Natural killer cell (primary cell): ENCODE data around the gene CNR1. TPM values are rescaled to one million over a fixed set of nuclear protein-coding genes. Genes with fewer than 3 reads are reported as not detected.

Experiments used
- ATAC-seq, 3 donors: fragments of 150-1000 bp in 2 of 3; fragments of 200-7000 bp in 1 of 3; cut with Tn5 transposase; 1 replicate in 1 of 3; 2 replicates in 2 of 3; pipeline ENCODE4 v1.10.0; 2021; ENCODE audit warnings: mild to moderate bottlenecking in 2 of 3, moderate library complexity in 2 of 3
- DNase-seq, 2 donors: peaks; one replicate each; pipeline versions ENCODE4 v3.0.0 to v3.0.0-alpha.2; 2013 to 2021; ENCODE audit warnings: mixed read lengths in 1 of 2
- H3K27ac ChIP-seq: one replicate; pipeline ENCODE4 v1.5.1; 2013; ENCODE audit warnings: mild to moderate bottlenecking, low read length
- H3K27me3 ChIP-seq: one replicate; pipeline ENCODE4 v1.6.1; 2013; ENCODE audit warnings: low read length; ENCODE audit not compliant: control insufficient read depth, insufficient read depth
- H3K36me3 ChIP-seq: one replicate; pipeline ENCODE4 v1.6.1; 2013; ENCODE audit warnings: low read length; ENCODE audit not compliant: control insufficient read depth, insufficient read depth
- H3K4me1 ChIP-seq: one replicate; pipeline ENCODE4 v1.6.1; 2013; ENCODE audit warnings: low read length; ENCODE audit not compliant: control insufficient read depth, insufficient read depth
- H3K4me3 ChIP-seq: one replicate; pipeline ENCODE4 v1.5.1; 2013; ENCODE audit warnings: low read length
- H3K9me3 ChIP-seq: one replicate; pipeline ENCODE4 v1.6.1; 2013; ENCODE audit warnings: low read length; ENCODE audit not compliant: control insufficient read depth, insufficient read depth
- H3K27ac Mint-ChIP-seq, 2 donors: one replicate each; pipeline ENCODE4 v1.8.0; 2022; ENCODE audit warnings: mild to moderate bottlenecking in 2 of 2, mixed read lengths in 2 of 2, moderate library complexity in 1 of 2
- H3K27me3 Mint-ChIP-seq, 2 donors: one replicate each; pipeline ENCODE4 v1.8.0; 2022; ENCODE audit warnings: low read depth in 2 of 2, mixed read lengths in 2 of 2
- H3K36me3 Mint-ChIP-seq: one replicate; pipeline ENCODE4 v1.8.0; 2022; ENCODE audit warnings: mixed read lengths
- H3K4me1 Mint-ChIP-seq, 2 donors: one replicate each; pipeline ENCODE4 v1.8.0; 2022; ENCODE audit warnings: mixed read lengths in 2 of 2
- H3K4me3 Mint-ChIP-seq: one replicate; pipeline ENCODE4 v1.8.0; 2022; ENCODE audit warnings: mild to moderate bottlenecking, moderate library complexity, mixed read lengths
- H3K9me3 Mint-ChIP-seq, 2 donors: one replicate each; pipeline ENCODE4 v1.8.0; 2022; ENCODE audit warnings: mixed read lengths in 2 of 2
- WGBS: methylation state at CpG from one replicate; pipeline ENCODE4 v1.1.7; 2013; ENCODE audit warnings: missing lambda C conversion rate; ENCODE audit not compliant: insufficient coverage; 5-methylcytosine and 5-hydroxymethylcytosine counted together
- intact Hi-C: fragments of 100-400 bp; cut with micrococcal nuclease; formaldehyde crosslinking; loops from one replicate; pipeline ENCODE4 v1.14.2; 2022
- total RNA-seq, 4 donors: library from RNA; stranded (reverse); fragments of 120-200 nt in 1 of 4; gene quantifications; one replicate each; pipeline versions ENCODE4 v1.2.3 to v1.2.4, GENCODE V29; 2013 to 2022
- TF ChIP-seq, protein P1 (sequence below): fragments of 200-600 bp; IDR thresholded peaks from one replicate; pipeline ENCODE4 v1.8.0; 2022; ENCODE audit warnings: antibody characterized with exemption

Gene CNR1
- total RNA-seq, 3 donors from 2014 or later (not counting 1 experiment from before 2014, with no cell fraction given) = not detected

DNA sequence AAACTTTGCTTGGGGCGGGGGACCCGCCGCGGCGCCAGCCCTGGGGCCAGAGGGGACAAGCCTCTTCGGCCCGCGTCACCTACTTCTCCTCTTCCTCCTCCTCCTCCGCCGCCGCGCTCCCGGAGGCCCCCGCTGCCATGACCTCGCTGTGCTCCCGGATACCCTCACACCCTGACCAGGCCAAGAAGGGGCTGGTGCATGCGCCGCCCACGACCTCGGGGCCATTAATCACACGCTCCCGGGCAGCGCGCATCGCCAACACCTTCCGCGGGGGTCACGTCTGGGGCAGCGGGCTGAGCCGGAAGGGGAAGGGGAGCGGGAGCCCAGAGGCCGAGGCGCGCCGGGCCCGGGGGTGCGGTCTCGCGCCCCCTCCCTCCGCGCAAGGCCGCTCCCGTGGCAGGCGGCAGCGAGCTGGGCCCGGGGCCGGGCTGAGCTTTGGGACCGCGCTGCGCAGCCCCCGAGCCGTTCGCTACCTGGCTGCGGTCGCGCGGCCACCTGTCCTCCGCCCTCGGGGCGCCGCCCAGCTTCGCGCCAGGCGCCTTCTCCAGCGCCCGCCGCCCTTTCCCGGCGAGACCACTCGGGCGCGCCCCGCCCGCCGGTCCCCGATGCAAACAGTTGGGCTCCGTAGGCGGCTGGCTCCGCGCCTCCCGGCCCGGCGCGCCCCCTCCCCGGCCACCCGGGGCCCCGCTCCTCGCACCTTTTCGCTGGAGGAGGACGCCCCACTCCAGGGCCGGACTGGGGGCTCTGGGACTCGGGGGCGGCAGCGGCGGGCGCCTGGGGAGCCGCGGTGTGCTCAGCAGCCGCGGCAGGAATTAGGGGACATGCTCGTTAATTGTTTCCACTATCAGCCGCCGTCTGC is 575 bp upstream of the CNR1 start:
- H3K27ac ChIP-seq = no peak overlapping the region
- peaks cover 49 to 57% of the 10 kb centered on the region in 2 donors for H3K27me3 Mint-ChIP-seq

DNA sequence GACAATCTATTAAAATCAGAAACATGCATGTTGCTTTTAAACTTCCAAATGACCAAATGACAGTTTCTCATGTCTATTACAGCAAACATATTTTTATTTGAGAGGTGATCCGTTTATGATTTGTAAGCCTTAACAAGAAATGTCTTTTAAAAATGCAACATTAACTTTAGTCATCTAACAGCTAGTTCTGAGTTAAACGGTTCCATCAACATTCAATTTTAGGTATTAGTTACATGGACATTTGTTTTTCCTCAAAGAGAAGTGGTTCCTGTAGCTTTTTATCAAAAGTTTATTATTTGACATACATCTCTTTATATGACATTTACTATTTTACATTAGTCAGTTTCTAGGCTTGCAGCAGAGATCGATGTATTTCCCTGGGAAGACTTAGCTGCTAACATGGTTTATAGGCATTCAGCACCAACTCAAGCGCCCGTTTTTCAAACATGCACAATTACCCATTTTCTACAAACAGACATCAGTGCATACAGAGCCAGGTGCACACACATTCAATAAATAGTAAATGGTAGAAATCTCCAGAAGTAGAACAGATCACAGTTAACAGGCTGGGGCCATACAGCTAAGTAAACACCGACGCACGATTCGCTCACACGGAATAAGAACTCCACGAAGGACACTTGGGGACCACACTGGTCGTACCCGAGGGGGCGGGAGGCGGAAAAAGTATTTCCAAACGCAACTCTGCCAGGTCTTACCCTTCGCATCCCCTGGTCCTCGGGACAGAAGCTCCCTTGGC is 882 bp downstream of the CNR1 start:
- Mint-ChIP-seq H3K27me3 (peaks cover 48 to 54% of the 10 kb centered on the region in 2 donors), H3K9me3 (no peaks in the 10 kb centered on the region), H3K36me3 (no peaks in the 10 kb centered on the region), H3K27ac (no peak overlapping the region), H3K4me3 (peak overlapping the region; percentile 54), H3K4me1 (peaks cover 4 to 12% of the 10 kb centered on the region in 2 donors)
- 7% methylated on average over 16 of the region's 18 CpGs for WGBS
- no peak overlapping the region for H3K27ac ChIP-seq
- no peaks in the 10 kb centered on the region for H3K36me3 ChIP-seq
- peaks cover 26% of the 10 kb centered on the region for H3K27me3 ChIP-seq
- no peaks in the 10 kb centered on the region for H3K9me3 ChIP-seq
- DNase-seq (no peak), ATAC-seq (no peak)
- H3K4me1 ChIP-seq = peaks cover 9% of the 10 kb centered on the region
- TF ChIP-seq, protein P1, sequence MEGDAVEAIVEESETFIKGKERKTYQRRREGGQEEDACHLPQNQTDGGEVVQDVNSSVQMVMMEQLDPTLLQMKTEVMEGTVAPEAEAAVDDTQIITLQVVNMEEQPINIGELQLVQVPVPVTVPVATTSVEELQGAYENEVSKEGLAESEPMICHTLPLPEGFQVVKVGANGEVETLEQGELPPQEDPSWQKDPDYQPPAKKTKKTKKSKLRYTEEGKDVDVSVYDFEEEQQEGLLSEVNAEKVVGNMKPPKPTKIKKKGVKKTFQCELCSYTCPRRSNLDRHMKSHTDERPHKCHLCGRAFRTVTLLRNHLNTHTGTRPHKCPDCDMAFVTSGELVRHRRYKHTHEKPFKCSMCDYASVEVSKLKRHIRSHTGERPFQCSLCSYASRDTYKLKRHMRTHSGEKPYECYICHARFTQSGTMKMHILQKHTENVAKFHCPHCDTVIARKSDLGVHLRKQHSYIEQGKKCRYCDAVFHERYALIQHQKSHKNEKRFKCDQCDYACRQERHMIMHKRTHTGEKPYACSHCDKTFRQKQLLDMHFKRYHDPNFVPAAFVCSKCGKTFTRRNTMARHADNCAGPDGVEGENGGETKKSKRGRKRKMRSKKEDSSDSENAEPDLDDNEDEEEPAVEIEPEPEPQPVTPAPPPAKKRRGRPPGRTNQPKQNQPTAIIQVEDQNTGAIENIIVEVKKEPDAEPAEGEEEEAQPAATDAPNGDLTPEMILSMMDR = no peak
- H3K4me3 ChIP-seq = peak overlapping the region; percentile 28
- intact Hi-C loops = no loop called here

More for the DNA sequence above, 575 bp upstream of the CNR1 start:
- peak in 2 of 3 donors; percentile 8 to 19 for ATAC-seq
- peaks cover 4 to 12% of the 10 kb centered on the region in 2 donors for H3K4me1 Mint-ChIP-seq
- H3K36me3 ChIP-seq = no peaks in the 10 kb centered on the region
- intact Hi-C loops = no loop called here
- H3K27ac Mint-ChIP-seq = no peak overlapping the region
- H3K4me3 Mint-ChIP-seq = peak overlapping the region; percentile 69
- WGBS = under 1% methylated on average over 103 of the region's 103 CpGs
- H3K9me3 ChIP-seq = no peaks in the 10 kb centered on the region
- H3K4me1 ChIP-seq = peaks cover 9% of the 10 kb centered on the region
- TF ChIP-seq, protein P1 = no peak
- H3K4me3 ChIP-seq = peak overlapping the region; percentile 38
- H3K36me3 Mint-ChIP-seq = no peaks in the 10 kb centered on the region
- peaks cover 26% of the 10 kb centered on the region for H3K27me3 ChIP-seq
- no peak for DNase-seq
- no peaks in the 10 kb centered on the region for H3K9me3 Mint-ChIP-seq

DNA sequence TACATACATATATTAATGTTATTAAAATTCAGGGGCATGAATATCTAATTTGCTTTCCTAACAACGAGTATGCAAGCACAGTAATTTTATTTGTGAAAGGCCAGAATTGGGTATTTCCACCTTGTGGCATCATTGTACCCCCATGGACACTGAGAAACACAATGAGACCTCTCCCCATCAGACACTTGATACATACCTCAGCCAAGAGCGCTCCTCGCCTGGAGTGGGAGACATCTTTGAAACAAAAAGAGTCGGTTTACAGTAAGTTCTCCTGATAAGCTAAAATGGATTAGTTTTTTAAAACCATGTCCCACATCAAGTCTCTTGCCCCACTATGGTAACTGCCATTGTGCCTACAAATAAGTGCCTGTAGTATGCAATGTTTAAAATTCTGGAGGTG is 2.1 kb downstream of the CNR1 start:
- no peak overlapping the region for H3K4me3 ChIP-seq
- DNase-seq (no peak), ATAC-seq (no peak)
- peaks cover 26% of the 10 kb centered on the region for H3K27me3 ChIP-seq
- H3K4me1 ChIP-seq = peaks cover 9% of the 10 kb centered on the region
- TF ChIP-seq, protein P1 = no peak
- H3K36me3 ChIP-seq = no peaks in the 10 kb centered on the region
- no peak overlapping the region for H3K27ac Mint-ChIP-seq
- no peak overlapping the region for H3K4me3 Mint-ChIP-seq
- no peaks in the 10 kb centered on the region for H3K9me3 Mint-ChIP-seq
- 86% methylated on average over 4 of the region's 4 CpGs for WGBS
- peaks cover 4 to 12% of the 10 kb centered on the region in 2 donors for H3K4me1 Mint-ChIP-seq
- intact Hi-C loops = no loop called here
- no peaks in the 10 kb centered on the region for H3K36me3 Mint-ChIP-seq
- H3K27ac ChIP-seq = no peak overlapping the region
- H3K27me3 Mint-ChIP-seq = peaks cover 39 to 42% of the 10 kb centered on the region in 2 donors
- H3K9me3 ChIP-seq = no peaks in the 10 kb centered on the region
